ENCODE measurements around the gene TEN1.

- TF ChIP-seq CTCF (IDR thresholded peaks at IDR 0.05) = peak; percentile 79 to 88 (median 83)
- TF ChIP-seq POLR2A (IDR thresholded peaks at IDR 0.05) = no peak
- peak in 1 of 2 donors; percentile 24 for TF ChIP-seq POLR2AphosphoS5 (IDR thresholded peaks at IDR 0.05; ENCODE audit: insufficient read depth in 1 of 2, low read depth in 1 of 2)
Observed at GRCh38 chr17:76014100-76014924, 35.3 kb downstream of the TEN1 start.

All from vagina (tissue), 2 donors.